HCT116 (cell line): Measurements from ENCODE around the gene EMD. TPM values are rescaled to one million over a fixed set of nuclear protein-coding genes. Genes with fewer than 3 reads are reported as not detected.

Experiments used
- ATAC-seq: fragments of 200-7000 bp; cut with Tn5 transposase; 2 replicates; pipeline ENCODE4 v1.9.1; 2020; ENCODE audit warnings: mild to moderate bottlenecking, moderate library complexity
- BruUV-seq: library from RNA; stranded (reverse); fragments of 400-500 nt; replicated peaks from 2 replicates; lab custom pipeline; 2021; lab: Mats Ljungman, UMichigan
- CTCF ChIA-PET: fragments of 300-600 bp; sonication (Branson Sonifier 250); formaldehyde crosslinking; loops from one replicate; lab custom pipeline; 2021; ENCODE audit warnings: antibody characterized with exemption; lab: Charles Lee
- POLR2A ChIA-PET: fragments of 300-600, 350-600 bp; sonication (Branson Sonifier 250); formaldehyde crosslinking; loops from one replicate; lab custom pipeline; 2021; ENCODE audit warnings: antibody characterized with exemption; lab: Charles Lee
- RAD21 ChIA-PET, 2 experiments: fragments of 300-600 bp; sonication (Branson Sonifier 250); formaldehyde crosslinking; loops; one replicate each; lab custom pipeline; 2023; ENCODE audit warnings: low total read pairs in 2 of 2; ENCODE audit not compliant: uncharacterized antibody in 2 of 2, unreplicated experiment in 2 of 2, low non-redundant PET in 1 of 2; lab: Charles Lee
- DNase-seq: peaks from one replicate; pipeline ENCODE4 v3.0.0-alpha.2; 2010; ENCODE audit warnings: low read depth, low spot score
- H2AFZ ChIP-seq: fragments of 200-600 bp; shearing (Covaris generic), sonication (generic); 2 replicates; pipeline ENCODE4 v1.6.1; 2017; ENCODE audit warnings: low read depth, mixed run types, mixed read lengths, antibody characterized with exemption, low read length; ENCODE audit not compliant: poor library complexity, severe bottlenecking
- H3K27ac ChIP-seq: 2 replicates; pipeline ENCODE4 v1.5.1; 2012; ENCODE audit warnings: low read depth, low read length
- H3K27me3 ChIP-seq: fragments of 200-600 bp; sonication (generic); 2 replicates; pipeline ENCODE4 v1.6.1; 2016; ENCODE audit warnings: mixed run types, low read length, mixed read lengths; ENCODE audit not compliant: insufficient read depth
- H3K36me3 ChIP-seq, 2 experiments: fragments of 200-500 bp in 1 of 2; fragments of 200-600 bp in 1 of 2; sonication (Bioruptor generic) in 1 of 2; sonication (generic) in 1 of 2; 2 replicates each; pipeline versions ENCODE4 v1.5.1 to v1.6.1; 2014 to 2016; ENCODE audit warnings: low read length in 2 of 2, inconsistent platforms in 1 of 2, mixed read lengths in 1 of 2, mixed run types in 1 of 2; ENCODE audit not compliant: insufficient read depth in 2 of 2, control insufficient read depth in 1 of 2
- H3K4me1 ChIP-seq, 2 experiments: fragments of 200-600 bp in 1 of 2; sonication (generic) in 1 of 2; 2 replicates each; pipeline versions ENCODE4 v1.5.1 to v1.6.1; 2012 to 2017; ENCODE audit warnings: low read length in 2 of 2, inconsistent platforms in 1 of 2, mild to moderate bottlenecking in 1 of 2, mixed read lengths in 1 of 2, mixed run types in 1 of 2, moderate library complexity in 1 of 2; ENCODE audit not compliant: insufficient read depth in 2 of 2, control insufficient read depth in 1 of 2
- H3K4me2 ChIP-seq: fragments of 200-600 bp; sonication (generic); 2 replicates; pipeline ENCODE4 v1.6.1; 2017; ENCODE audit warnings: mixed run types, low read length, mixed read lengths
- H3K4me3 ChIP-seq, 2 experiments: fragments of 200-600 bp in 1 of 2; sonication (generic) in 1 of 2; replicated peaks in 1 of 2; 2 replicates each; pipeline ENCODE4 v1.5.1; 2011 to 2016; ENCODE audit warnings: low read length in 2 of 2, control low read depth in 1 of 2, low read depth in 1 of 2, mild to moderate bottlenecking in 1 of 2, mixed read lengths in 1 of 2, mixed run types in 1 of 2
- H3K79me2 ChIP-seq: fragments of 200-600 bp; sonication (generic); 2 replicates; pipeline ENCODE4 v1.6.1; 2017; ENCODE audit warnings: mild to moderate bottlenecking, mixed run types, low read length, moderate library complexity, mixed read lengths; ENCODE audit not compliant: insufficient read depth
- H3K9ac ChIP-seq: fragments of 200-600 bp; sonication (generic); 2 replicates; pipeline ENCODE4 v1.6.1; 2016; ENCODE audit warnings: low read length, mixed read lengths
- H3K9me2 ChIP-seq: fragments of 200-600 bp; sonication (generic), shearing (Covaris generic); 2 replicates; pipeline ENCODE4 v1.6.1; 2017; ENCODE audit warnings: mixed run types, mild to moderate bottlenecking, moderate library complexity; ENCODE audit not compliant: insufficient read depth
- H3K9me3 ChIP-seq, 2 experiments: fragments of 200-500 bp in 1 of 2; fragments of 200-600 bp in 1 of 2; sonication (Bioruptor generic) in 1 of 2; sonication (generic) in 1 of 2; 2 replicates each; pipeline ENCODE4 v1.6.1; 2014 to 2017; ENCODE audit warnings: low read length in 2 of 2, mixed read lengths in 2 of 2, inconsistent platforms in 1 of 2, low read depth in 1 of 2, mild to moderate bottlenecking in 1 of 2, mixed run types in 1 of 2, moderate library complexity in 1 of 2; ENCODE audit not compliant: control insufficient read depth in 1 of 2, insufficient read depth in 1 of 2
- H4K20me1 ChIP-seq: fragments of 200-600 bp; sonication (generic), shearing (Covaris generic); 2 replicates; pipeline ENCODE4 v1.6.1; 2017; ENCODE audit warnings: mixed run types, mild to moderate bottlenecking, moderate library complexity; ENCODE audit not compliant: insufficient read depth
- EGR1 ChIP-seq: IDR thresholded peaks from 2 replicates; pipeline ENCODE4 v1.6.1; 2012; ENCODE audit warnings: low read depth
- ELF1 ChIP-seq: IDR thresholded peaks from 2 replicates; pipeline ENCODE4 v1.6.1; 2012; ENCODE audit warnings: low read depth, borderline replicate concordance
- EZH2 ChIP-seq: fragments of 200-600 bp; sonication (generic); IDR thresholded peaks from 2 replicates; pipeline ENCODE4 v1.6.1; 2017; ENCODE audit warnings: antibody characterized with exemption, mixed run types
- EZH2phosphoT487 ChIP-seq: fragments of 200-600 bp; IDR thresholded peaks from 2 replicates; pipeline ENCODE4 v1.6.1; 2018; ENCODE audit warnings: antibody characterized with exemption, borderline replicate concordance
- FOSL1 ChIP-seq: IDR thresholded peaks from 2 replicates; pipeline ENCODE4 v1.6.1; 2012; ENCODE audit warnings: low read depth
- JUND ChIP-seq: IDR thresholded peaks from 2 replicates; pipeline ENCODE4 v1.6.1; 2012
- POLR2A ChIP-seq: IDR thresholded peaks from 2 replicates; pipeline ENCODE4 v1.7.0; 2011; ENCODE audit warnings: borderline replicate concordance; ENCODE audit not compliant: insufficient read depth, insufficient read length; ENCODE audit errors: extremely low read depth
- POLR2AphosphoS5 ChIP-seq: IDR thresholded peaks from 2 replicates; pipeline ENCODE4 v1.6.1; 2011; ENCODE audit warnings: mild to moderate bottlenecking, low read depth, low read length, moderate library complexity
- RAD21 ChIP-seq: IDR thresholded peaks from 2 replicates; pipeline ENCODE4 v1.6.1; 2012; ENCODE audit warnings: low read depth, mild to moderate bottlenecking
- SIN3A ChIP-seq: IDR thresholded peaks from 2 replicates; pipeline ENCODE4 v1.6.1; 2012; ENCODE audit warnings: low read depth
- SP1 ChIP-seq: IDR thresholded peaks from 2 replicates; pipeline ENCODE4 v1.6.1; 2012; ENCODE audit warnings: low read depth
- SRF ChIP-seq: IDR thresholded peaks from 2 replicates; pipeline ENCODE4 v1.6.1; 2012; ENCODE audit warnings: low read depth
- TCF7L2 ChIP-seq: IDR thresholded peaks from 2 replicates; pipeline ENCODE4 v1.7.0; 2011; ENCODE audit warnings: borderline replicate concordance, inconsistent platforms; ENCODE audit not compliant: insufficient read depth, insufficient read length; ENCODE audit errors: extremely low read depth
- YY1 ChIP-seq: IDR thresholded peaks from 2 replicates; pipeline ENCODE4 v1.6.1; 2011; ENCODE audit warnings: low read length, low read depth, moderate library complexity, mild to moderate bottlenecking; ENCODE audit not compliant: insufficient replicate concordance; ENCODE audit errors: extremely low read depth
- ZBTB33 ChIP-seq: IDR thresholded peaks from 2 replicates; pipeline ENCODE4 v1.6.1; 2011; ENCODE audit warnings: mild to moderate bottlenecking, low read length, moderate library complexity; ENCODE audit not compliant: insufficient replicate concordance; ENCODE audit errors: extremely low read depth
- ZFX ChIP-seq: fragments of 450-650 bp; IDR thresholded peaks from 2 replicates; pipeline ENCODE4 v1.6.1; 2017
- intact Hi-C: fragments of 100-400 bp; cut with micrococcal nuclease; formaldehyde crosslinking; loops from 2 replicates; pipeline ENCODE4 v1.10.0; 2022
- total RNA-seq: library from RNA; stranded (reverse); gene quantifications from one replicate; pipeline ENCODE4 v1.2.1, GENCODE V29; 2021; ENCODE audit not compliant: unreplicated experiment
- TF ChIP-seq, protein P1 (sequence below): IDR thresholded peaks from 2 replicates; pipeline ENCODE4 v1.6.1; 2012
- TF ChIP-seq, protein P2 (sequence below): IDR thresholded peaks from 2 replicates; pipeline ENCODE4 v1.6.1; 2012
- TF ChIP-seq, protein P3 (sequence below): IDR thresholded peaks from 2 replicates; pipeline ENCODE4 v1.6.1; 2012; ENCODE audit warnings: low read depth

EMD gene
- total RNA-seq, 1 experiment from 2014 or later = 102 TPM

- Histone ChIP-seq H3K4me3 (no peak overlapping the region), H3K36me3 (peaks cover 5 to 6% of the 10 kb centered on the region in 2 experiments; a peak in 2 of 4 replicates), H3K9ac (no peak overlapping the region), H3K79me2 (no peaks in the 10 kb centered on the region), H3K4me2 (no peak overlapping the region), H3K27ac (no peak overlapping the region), H3K9me3 (no peaks in the 10 kb centered on the region), H3K9me2 (no peaks in the 10 kb centered on the region), H3K27me3 (no peaks in the 10 kb centered on the region), H3K4me1 (no peaks in the 10 kb centered on the region), H4K20me1 (no peaks in the 10 kb centered on the region), H2AFZ (no peak overlapping the region)
- ChIA-PET POLR2A (no interaction called here), RAD21 (no interaction called here), CTCF (no interaction called here)
- no peak for DNase-seq
- BruUV-seq = no TSS peak
- intact Hi-C loops = no loop called here
- ATAC-seq = no peak
- TF ChIP-seq EGR1 (no peak), TCF7L2 (no peak), SP1 (no peak), SRF (no peak), POLR2A (no peak), POLR2AphosphoS5 (no peak), ZBTB33 (no peak), SIN3A (no peak), ELF1 (no peak), EZH2 (no peak), JUND (no peak), YY1 (no peak), EZH2phosphoT487 (no peak), RAD21 (no peak), ZFX (no peak), FOSL1 (no peak)
- TF ChIP-seq, protein P1, sequence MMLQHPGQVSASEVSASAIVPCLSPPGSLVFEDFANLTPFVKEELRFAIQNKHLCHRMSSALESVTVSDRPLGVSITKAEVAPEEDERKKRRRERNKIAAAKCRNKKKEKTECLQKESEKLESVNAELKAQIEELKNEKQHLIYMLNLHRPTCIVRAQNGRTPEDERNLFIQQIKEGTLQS = no peak
- TF ChIP-seq, protein P2, sequence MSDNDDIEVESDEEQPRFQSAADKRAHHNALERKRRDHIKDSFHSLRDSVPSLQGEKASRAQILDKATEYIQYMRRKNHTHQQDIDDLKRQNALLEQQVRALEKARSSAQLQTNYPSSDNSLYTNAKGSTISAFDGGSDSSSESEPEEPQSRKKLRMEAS = no peak
- TF ChIP-seq, protein P3, sequence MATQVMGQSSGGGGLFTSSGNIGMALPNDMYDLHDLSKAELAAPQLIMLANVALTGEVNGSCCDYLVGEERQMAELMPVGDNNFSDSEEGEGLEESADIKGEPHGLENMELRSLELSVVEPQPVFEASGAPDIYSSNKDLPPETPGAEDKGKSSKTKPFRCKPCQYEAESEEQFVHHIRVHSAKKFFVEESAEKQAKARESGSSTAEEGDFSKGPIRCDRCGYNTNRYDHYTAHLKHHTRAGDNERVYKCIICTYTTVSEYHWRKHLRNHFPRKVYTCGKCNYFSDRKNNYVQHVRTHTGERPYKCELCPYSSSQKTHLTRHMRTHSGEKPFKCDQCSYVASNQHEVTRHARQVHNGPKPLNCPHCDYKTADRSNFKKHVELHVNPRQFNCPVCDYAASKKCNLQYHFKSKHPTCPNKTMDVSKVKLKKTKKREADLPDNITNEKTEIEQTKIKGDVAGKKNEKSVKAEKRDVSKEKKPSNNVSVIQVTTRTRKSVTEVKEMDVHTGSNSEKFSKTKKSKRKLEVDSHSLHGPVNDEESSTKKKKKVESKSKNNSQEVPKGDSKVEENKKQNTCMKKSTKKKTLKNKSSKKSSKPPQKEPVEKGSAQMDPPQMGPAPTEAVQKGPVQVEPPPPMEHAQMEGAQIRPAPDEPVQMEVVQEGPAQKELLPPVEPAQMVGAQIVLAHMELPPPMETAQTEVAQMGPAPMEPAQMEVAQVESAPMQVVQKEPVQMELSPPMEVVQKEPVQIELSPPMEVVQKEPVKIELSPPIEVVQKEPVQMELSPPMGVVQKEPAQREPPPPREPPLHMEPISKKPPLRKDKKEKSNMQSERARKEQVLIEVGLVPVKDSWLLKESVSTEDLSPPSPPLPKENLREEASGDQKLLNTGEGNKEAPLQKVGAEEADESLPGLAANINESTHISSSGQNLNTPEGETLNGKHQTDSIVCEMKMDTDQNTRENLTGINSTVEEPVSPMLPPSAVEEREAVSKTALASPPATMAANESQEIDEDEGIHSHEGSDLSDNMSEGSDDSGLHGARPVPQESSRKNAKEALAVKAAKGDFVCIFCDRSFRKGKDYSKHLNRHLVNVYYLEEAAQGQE = no peak
These were observed 28.5 kb upstream of the EMD start for GRCh38 chrX:154350429-154351182.
